Measurements from ENCODE around the gene RELN.

DNA sequence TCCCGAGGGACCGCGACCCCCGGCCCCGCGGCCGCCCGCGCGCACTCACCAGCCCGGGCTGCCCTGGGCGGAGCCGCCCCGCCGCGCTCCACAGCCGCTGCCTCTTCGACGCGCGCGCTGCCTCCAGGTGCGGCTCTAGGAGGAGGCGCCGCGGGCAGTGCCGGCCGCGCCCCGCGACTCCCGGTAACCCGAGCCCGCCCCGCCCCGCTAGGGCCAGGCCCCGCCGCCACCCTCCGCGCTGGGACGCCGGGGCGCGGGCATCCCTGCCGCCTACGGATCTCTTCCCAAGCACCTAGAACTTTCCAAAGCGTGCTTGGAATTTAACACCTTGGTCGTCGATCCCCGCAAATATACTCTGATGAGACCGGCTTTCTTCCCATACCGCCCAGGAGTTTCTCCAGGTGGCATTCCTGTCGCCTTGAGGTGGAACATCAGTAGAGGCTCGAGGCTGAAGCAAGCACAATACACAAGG lies 543.4 kb downstream of the RELN start, which contains the start of gene SLC26A5:
- TF ChIP-seq, protein P1, sequence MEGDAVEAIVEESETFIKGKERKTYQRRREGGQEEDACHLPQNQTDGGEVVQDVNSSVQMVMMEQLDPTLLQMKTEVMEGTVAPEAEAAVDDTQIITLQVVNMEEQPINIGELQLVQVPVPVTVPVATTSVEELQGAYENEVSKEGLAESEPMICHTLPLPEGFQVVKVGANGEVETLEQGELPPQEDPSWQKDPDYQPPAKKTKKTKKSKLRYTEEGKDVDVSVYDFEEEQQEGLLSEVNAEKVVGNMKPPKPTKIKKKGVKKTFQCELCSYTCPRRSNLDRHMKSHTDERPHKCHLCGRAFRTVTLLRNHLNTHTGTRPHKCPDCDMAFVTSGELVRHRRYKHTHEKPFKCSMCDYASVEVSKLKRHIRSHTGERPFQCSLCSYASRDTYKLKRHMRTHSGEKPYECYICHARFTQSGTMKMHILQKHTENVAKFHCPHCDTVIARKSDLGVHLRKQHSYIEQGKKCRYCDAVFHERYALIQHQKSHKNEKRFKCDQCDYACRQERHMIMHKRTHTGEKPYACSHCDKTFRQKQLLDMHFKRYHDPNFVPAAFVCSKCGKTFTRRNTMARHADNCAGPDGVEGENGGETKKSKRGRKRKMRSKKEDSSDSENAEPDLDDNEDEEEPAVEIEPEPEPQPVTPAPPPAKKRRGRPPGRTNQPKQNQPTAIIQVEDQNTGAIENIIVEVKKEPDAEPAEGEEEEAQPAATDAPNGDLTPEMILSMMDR (IDR thresholded peaks at IDR 0.05): no peak
- no peak for TF ChIP-seq POLR2AphosphoS5 (IDR thresholded peaks at IDR 0.05; ENCODE audit: low read depth, low read length)

Measured in Panc1 (cell line).